AML-193 (cell line): ENCODE data around the gene KYAT1.

Experiments
- DNase-seq, 2 experiments: peaks; one replicate each; lab custom pipeline; 2025; lab: John Stamatoyannopoulos, UW

Gene KYAT1

GRCh38 chr9:128838338-128838737, 43.4 kb downstream of the KYAT1 start:
- DNase-seq: no peak

GRCh38 chr9:128836509-128837145, 45.1 kb downstream of the KYAT1 start:
- no peak for DNase-seq

GRCh38 chr9:128835246-128836210, 46.2 kb downstream of the KYAT1 start:
- DNase-seq: no peak

GRCh38 chr9:128833696-128834095, 48.1 kb downstream of the KYAT1 start:
- DNase-seq: no peak

GRCh38 chr9:128829477-128830251, 52.1 kb downstream of the KYAT1 start, which contains the start of gene SPOUT1:
TSS of gene SPOUT1 (minus strand) at chr9:128829794. CDS start at chr9:128829780, 14 bp downstream.
- peak; percentile 86 to 89 for DNase-seq

GRCh38 chr9:128828719-128829452, 52.9 kb downstream of the KYAT1 start:
- no peak for DNase-seq

- DNase-seq: no peak
Measured at GRCh38 chr9:128828267-128828666, 53.5 kb downstream of the KYAT1 start.

GRCh38 chr9:128825923-128826700, 55.6 kb downstream of the KYAT1 start:
- DNase-seq: no peak

- DNase-seq: no peak
Measured at GRCh38 chr9:128824911-128825310, 56.8 kb downstream of the KYAT1 start.

GRCh38 chr9:128823903-128824406, 57.8 kb downstream of the KYAT1 start:
- DNase-seq: no peak

- no peak for DNase-seq
Measured at GRCh38 chr9:128823362-128823902, 58.3 kb downstream of the KYAT1 start.

- no peak for DNase-seq
Measured at GRCh38 chr9:128822407-128823042, 59.2 kb downstream of the KYAT1 start.

- no peak for DNase-seq
Measured at GRCh38 chr9:128821584-128822406, 60.0 kb downstream of the KYAT1 start.

GRCh38 chr9:128820665-128821583, 60.8 kb downstream of the KYAT1 start:
- DNase-seq: no peak

GRCh38 chr9:128819716-128820664, 61.8 kb downstream of the KYAT1 start:
- no peak for DNase-seq
